NCI-H1694 treated with DMSO at 0.1 percent for 48 hours (cell line): ENCODE data around the gene NOS1AP.
"Not testable (repeated sequence)": the region's sequence is repeated elsewhere in the genome, so short reads cannot be mapped to it uniquely, and the experiment has no call there.

Experiments used
- DNase-seq: peaks from one replicate; lab custom pipeline; 2025; lab: John Stamatoyannopoulos, UW

Gene NOS1AP

DNA sequence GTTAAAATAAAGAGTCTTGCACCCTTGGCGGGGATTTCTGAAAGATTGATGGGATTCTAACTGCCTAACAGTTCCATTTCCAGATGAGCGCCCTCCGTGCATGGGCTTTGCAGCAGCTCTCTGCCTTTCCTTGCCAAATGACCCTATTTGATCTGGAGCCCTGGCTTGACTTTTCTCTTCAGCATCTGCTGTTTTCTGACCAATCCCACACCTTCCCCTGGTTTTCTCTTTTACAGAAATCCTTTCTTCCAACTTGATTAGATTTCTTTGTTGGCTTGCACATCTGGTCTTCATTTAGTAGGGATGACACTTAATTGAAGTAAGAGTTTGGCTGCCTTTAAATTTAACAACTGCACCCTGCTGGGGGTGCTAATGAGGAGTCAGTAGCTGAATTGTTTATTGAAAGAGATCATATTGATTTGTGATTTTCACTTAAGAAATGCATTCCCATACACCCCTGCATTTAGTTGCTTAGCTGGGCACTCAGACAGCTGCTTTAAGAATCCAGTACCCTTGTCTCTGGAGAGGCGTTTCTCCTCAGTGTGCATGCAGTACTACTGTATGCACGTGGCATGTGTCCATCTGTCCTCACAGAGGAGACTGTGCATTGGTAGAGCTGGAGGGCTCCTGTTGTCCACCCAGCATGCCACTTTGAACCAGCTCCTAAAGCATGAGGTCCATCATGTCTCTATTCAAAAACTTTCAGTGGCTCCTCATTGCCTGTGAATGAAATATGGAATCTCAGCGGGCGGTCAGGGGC, 99.7 kb downstream of the NOS1AP start:
- DNase-seq: peak; percentile 47

DNA sequence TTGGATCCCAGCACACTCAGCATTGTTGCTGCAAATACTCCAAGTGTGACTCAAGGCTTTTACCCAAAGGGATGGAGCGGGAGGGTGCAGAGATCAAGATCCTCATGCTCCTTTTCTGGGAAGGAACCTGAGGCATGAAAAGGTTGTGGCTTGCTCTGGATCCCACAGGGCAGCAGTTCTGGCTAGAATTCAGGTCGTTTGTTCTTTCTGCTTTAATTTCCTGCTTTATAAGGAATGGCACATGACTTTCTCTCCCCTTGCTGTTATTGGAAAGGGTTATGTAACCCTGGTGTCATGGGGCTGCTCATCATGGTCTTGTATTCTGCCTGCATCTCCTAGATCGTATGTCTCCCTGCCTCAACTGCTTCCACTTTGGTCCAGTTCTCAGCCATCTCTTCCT, 101.6 kb downstream of the NOS1AP start:
- no peak for DNase-seq

DNA sequence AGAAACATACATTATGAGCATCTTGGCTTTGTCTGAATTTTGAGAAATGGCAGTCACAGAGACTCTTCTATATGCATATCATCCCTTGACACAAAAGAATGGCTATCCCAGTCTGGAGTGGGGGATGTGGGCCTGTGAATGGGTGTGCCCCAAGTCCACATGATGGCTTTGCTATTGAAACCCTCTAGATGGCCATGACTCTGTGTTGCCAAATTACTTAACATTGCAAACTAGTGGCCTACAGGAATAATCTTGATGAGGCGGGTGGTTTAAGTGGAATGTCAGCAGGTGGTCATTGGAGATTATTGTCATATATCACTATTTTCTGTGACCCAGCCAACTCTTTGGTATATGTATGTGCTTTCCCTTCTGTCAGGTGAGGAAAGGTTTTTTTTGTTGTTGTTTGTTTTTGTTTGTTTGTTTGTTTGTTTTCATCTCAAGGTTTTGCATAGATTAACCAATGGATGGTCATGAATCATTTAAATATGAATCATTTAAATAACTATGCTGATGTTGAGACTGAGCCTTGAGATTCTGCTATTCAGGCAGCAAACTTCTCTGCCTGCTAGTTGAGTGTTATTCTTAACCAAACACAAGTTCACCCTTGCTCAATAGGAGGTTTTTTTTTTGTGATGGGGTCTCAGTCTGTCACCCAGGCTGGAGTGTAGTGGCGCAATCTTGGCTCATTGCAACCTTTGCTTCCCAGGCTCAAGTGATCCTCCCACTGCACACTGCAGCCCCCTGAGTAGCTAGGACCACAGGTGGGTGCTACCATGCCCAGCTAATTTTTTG, 103.0 kb downstream of the NOS1AP start:
- DNase-seq: no peak

DNA sequence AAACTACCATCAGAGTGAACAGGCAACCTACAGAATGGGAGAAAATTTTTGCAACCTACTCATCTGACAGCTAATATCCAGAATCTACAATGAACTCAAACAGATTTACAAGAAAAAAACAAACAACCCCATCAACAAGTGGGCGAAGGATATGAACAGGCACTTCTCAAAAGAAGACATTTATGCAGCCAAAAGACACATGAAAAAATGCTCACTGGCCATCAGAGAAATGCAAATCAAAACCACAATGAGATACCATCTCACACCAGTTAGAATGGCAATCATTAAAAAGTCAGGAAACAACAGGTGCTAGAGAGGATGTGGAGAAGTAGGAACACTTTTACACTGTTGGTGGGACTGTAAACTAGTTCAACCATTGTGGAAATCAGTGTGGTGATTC, 104.1 kb downstream of the NOS1AP start:
- DNase-seq: not testable (repeated sequence)

DNA sequence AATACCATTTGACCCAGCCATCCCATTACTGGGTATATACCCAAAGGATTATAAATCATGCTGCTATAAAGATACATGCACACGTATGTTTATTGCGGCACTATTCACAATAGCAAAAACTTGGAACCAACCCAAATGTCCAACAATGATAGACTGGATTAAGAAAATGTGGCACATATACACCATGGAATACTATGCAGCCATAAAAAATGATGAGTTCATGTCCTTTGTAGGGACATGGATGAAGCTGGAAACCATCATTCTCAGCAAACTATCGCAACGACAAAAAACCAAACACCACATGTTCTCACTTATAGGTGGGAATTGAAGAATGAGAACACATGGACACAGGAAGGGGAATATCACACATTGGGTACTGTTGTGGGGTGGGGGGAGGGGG, 104.5 kb downstream of the NOS1AP start:
- DNase-seq: not testable (repeated sequence)

DNA sequence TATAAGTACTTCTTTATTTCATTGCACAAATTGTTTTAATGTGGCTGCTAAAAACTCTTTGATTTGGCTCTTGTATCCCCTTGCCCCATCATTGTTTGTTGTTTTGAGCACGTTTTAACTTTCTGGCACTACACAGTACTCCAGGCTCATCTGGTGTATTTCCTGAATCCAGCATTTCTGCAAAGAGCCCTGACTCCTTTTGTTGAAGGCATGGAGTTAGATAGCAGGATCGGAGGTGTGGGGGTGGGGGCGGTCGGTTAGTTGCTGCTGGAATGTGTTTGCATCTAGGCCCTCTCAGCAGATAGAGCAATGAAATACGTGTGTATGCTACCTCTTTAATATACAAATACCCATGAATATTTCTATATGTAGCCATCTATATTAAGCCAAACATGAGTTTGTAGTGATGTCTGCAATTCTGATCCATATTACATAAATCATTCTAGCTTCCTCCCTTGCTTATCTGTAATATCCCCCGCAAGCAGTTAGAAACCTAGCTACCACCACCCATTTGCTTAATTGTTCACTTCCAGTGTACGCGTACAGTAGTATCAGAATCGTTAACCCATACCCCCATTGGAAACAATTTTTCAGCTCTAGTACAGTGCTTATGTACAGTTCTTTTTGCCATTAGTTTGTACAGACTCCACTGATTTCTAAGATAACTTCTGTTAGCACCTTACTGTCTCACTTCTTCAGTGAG, 106.0 kb downstream of the NOS1AP start:
- DNase-seq: no peak

DNA sequence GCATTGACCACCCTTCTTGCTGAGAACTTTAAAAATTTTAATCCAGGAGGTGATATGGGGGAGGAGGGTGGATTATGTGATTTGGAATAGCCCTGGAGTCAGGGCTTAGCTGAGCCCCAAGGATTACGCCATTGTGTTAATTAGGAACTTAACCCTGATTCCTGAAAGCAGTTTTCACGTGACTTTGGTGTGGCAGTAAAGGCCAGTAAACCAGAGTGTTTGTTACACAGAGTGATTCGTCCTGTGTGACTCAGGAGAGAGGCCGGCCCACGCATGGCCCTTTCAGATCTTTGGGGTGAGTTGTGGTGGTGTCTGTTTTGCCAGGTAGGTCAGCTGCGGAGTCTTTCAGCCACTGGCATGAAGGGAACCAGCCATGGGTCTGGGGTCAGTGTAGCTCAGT, 107.6 kb downstream of the NOS1AP start:
- DNase-seq: no peak

DNA sequence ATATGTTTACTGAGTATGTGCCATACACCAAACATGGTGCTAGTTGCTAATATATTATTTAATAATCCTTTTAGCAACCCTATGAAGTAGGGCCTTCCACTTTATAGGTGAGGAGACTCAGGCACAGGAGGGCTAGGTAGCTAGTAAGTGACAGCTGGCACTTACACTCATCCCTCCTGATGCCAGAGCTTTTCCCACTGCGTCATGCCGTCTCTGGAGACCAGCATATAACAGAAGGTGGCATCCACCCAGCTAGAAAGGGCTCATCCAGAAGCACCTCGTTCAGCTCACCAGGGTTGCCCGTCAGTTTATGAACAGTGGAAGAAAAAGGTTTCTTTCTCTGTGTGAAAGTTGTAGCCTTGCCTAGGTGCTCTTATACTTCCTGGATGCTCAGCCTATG, 108.9 kb downstream of the NOS1AP start:
- peak; percentile 80 for DNase-seq

DNA sequence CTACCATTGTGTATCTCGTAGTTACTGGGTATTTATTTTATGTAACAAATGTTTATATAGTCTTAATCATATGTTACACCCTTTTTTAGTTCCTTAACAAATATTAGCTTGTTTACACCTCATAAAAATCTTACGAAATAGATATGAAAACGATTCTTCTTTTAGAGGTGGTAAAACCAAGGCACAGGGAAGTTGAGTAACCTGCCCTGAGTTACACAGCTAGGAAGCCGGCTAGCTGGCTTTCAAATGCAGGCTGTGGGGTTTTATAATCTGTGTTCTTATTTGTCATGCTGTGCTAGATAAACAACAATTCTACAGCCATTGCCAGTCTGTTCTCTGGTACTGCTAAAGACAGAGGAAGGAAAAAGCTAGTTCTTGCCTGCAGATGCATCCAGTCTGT, 109.6 kb downstream of the NOS1AP start:
- DNase-seq: no peak

DNA sequence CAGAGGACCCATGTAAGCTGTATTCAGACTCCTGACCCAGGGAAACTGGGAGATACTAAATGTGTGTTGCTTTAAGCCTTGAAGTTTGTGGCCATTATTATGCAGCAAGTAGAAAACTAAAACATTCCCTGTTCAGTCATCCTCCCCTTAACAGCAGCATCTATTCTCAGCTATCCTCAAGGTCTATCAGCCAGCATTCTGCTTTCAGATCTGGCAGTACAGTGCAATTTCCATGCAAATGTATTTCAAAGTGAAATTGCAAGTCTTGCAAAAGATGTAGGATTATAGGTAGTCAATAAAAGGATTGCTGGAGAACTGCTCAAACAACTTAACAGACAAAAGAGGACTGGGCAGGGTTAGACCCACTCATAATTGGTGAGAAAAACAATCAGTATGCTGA, 111.3 kb downstream of the NOS1AP start:
- no peak for DNase-seq

DNA sequence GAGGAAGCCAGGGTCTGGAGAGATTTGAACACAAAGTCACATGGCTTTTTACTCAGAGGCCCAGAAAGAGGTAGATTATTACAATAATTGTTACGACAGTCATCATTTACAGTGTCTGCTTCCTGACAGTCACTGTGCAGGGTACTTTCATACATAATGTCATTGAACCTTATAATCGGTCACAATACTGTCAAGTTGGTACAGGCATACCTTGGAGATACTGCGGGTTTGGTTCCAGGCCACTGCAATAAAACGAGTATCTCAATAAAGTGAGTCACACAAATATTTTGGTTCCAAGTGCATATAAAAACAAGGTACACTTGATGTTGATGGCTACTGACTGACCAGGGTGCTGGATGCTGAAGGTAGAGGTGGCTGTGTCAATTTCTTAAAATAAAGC, 112.6 kb downstream of the NOS1AP start:
- DNase-seq: no peak

DNA sequence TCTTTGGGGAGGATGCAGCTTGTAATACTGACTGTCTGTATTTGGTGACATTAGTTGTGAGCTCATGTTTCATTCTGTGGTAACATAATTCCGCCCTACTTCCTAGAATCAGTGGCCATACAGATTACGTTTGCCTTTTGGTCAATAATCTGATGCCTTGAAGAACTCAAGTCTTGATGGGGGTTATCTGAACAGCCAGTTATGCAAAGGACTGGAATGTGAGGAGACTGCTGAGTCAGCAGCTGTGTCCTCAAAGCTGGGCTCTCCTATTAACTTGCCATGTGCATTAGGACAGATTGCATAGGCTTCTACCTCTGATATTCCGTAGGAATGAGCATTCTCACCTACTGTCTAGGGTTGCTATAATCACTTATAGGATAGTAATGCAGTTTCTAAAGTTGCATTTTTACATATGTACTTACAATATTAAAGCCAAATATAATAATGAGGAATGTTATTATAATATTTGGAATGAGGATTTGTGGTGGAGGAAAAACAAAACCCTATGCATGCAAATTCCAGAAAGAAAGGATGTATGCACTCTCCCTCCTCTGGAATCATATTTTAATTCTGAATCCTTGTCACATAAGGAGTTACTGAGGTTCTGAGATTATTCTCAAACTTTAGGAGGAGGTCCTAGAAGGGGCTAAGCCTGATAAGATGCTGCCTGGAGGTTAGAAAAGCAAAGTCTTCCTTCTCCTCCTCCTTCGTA, 116.0 kb downstream of the NOS1AP start:
- DNase-seq: no peak

DNA sequence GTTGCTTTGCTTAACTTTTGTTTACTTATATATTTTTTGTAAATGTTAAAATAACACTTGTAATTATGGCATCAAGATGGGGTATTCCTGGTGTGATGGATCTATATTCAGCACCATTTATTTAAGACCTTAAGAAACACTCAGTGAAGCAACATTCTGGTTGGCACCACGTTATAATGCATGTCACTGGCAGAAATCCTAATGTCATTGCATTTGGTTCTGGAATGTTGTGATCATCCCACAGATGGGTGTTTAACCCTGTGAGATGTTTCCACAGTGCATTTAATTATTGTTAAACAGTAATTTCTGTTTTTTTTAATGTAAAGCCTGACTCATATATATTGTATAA, 116.5 kb downstream of the NOS1AP start:
- DNase-seq: no peak

DNA sequence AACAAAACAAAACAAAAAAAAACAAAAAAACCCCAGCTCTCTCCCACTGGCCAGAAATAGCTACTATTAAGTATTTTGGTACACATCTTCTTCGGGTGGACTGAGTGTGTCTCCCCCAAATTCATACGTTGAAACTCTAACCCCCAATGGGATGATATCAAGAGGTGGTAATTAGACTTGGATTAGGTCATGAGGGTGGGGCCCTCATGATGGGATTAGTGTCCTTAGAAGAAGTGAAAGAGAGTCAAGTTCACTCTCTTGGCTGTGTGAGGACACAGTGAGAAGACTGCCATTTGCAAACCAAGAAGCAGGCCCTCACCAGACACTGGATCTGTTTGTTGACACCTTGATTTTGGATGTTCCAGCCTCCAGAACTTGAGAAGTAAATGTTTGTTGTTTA, 116.9 kb downstream of the NOS1AP start:
- DNase-seq: no peak

DNA sequence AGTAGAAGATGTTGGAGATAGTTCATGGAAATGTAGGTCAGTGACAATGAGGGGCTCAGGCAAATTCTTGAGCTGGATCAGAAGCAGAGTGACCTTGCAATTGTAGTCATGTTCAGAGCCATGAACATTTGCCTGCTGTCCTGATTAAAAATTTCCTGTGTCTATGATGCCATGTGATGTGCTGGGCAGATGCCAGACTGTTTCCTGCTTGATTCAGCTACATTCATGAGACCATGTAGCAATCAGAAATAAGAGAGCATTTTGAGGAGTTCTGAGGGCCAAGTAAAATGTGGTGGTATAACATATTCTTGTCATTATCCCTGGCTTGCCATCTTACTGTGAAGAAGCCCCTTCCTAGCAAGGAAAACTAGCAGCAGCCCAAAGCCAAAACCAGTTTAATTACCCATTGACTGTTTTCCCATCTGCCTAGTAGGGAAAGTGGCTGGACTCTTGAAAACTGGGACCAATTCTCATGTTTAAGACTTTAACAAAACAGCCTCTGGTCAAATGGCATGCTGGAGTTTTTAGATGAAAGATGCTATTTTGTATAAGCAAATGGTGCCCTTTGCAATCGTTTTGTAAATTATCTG, 118.3 kb downstream of the NOS1AP start:
- peak; percentile 58 for DNase-seq

DNA sequence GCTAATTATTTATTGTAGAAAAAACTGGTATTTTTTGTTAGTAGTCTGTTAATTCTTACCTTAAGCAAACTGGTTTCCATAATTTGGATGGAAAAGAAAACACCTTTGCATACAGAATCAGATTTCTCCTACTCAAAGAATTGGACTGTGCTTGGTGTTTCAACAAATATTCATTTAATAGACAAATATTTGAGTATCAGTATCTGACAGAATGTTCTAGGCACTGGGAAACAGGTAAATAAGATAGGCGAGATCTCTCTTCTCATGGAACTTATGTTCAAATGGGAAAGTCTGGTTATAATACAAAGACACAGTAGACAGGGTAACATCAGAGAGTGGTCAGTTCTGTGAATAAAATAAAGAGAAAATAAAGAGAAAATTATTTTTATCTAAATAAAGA, 119.9 kb downstream of the NOS1AP start:
- DNase-seq: no peak

DNA sequence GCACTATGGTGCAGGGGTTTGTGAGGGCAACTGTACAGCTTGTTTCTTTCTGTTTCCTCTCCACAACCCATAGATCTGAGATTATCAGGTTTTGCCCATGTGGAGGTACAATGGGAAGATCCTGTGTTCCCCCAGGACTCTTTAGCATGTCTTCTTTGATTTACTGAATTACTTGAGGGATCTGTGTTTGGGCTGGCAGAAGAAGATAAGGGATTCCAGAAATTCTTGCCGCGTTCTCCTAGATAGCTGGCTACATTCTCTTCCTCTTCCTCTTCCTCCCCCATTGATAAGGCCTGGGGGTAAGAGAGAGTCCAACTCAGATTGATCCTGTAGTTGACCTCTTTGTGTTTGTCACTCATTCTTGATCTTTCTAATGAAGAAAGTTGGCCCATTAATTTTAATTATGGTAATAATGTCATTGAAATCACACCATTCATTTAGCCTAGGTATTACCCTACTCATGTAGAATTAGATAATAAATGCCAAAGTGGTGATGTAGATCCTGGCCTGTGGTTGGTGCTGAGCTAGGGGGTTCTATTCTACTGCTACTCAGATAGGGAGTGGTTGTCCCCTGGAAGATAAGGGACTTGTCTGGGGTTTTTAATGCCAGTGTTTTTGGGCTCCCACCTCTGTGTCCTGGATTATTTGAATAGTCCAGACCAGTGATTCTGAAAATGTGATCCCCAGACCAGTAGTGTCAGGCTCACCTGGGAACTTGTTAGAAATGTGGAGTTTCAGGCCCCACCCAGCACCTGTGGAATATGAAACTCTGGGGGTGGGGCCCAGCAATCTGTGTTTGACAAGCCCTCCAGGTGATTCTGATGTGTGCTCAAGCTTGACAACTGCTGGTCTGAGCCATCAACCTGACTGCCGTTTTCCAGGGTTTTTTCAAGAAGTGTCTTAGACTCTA, 122.2 kb downstream of the NOS1AP start:
- DNase-seq: no peak

DNA sequence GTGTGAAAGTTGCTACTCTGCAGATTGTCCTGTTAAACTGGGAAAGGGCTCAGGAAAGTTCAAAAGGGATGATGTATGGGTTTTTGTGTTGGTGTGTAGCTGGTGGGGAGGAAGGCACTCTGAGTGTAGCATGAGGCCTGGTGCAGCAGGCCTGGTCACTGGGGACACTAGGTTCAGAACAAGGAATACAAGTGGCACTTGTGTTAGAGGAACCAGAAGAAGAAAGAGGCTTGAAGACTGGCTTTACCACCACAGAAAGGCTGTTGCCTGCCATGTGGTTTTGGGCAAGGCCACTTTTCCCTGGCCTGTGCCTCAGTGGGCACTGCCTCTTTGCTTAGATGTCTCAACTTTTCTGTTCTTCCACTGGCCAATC, 122.8 kb downstream of the NOS1AP start:
- no peak for DNase-seq

DNA sequence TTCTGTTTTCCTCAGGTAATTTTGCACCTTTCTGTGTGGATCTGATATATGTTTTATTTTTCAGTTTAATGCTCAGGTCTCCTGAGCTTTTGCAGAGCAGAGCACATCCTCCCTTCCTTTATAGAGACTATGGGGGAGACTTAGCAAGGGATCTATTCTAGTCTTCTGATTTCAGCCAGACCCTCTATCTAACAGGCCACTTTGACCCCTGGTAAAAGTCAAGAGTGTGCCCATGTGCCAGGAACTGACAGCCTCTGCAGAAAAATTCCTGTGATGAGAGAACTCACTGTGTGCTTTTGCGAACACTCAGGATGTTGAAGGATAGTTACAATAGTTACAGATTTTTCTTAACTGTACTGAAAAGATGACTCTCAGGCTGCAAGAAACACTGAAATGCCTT, 123.3 kb downstream of the NOS1AP start:
- DNase-seq: no peak

DNA sequence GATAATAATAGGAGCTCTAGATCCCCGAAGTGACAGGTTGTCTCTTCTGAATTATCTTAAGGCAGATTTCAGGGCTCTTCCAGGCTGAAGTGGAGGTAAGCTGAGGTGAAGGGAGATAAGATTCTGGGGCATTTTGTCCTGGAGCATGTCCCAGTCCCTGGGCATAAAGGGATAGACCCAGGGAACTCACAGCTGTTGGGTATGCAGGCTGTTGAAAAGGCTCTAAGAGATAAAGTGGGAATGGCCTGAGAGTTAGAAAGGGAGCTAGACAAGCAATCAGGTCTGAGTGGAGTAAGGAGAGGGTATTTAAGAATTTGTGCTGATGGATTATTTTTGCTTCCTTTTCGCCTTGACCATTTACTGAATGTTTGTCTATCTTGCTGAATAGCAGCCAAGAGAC, 123.7 kb downstream of the NOS1AP start:
- DNase-seq: no peak

DNA sequence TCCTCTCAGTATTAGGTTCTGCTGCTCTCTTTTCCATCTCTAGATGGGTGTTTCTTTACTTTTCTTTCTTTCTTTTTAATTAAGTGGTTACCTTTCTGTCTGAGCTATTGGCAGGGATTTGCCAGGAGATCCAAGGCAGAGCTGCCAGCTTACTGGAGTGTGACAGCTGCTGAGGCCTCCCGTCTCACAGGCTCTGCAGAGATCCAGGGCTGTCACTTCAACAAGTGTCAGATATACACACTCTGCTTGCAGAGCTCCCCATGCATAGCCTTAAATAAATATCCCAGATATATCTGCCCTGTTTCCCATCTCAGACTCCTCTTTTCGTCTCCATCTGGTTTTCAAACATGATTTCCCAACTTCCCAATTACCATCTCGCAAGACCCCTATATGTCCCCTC, 124.3 kb downstream of the NOS1AP start:
- peak; percentile 19 for DNase-seq
